Measurements from ENCODE around the gene SNX20. TPM values are rescaled to one million over a fixed set of nuclear protein-coding genes. Genes with fewer than 3 reads are reported as not detected.

The SNX20 gene
- total RNA-seq, 1 donor from 2014 or later = not detected

DNA sequence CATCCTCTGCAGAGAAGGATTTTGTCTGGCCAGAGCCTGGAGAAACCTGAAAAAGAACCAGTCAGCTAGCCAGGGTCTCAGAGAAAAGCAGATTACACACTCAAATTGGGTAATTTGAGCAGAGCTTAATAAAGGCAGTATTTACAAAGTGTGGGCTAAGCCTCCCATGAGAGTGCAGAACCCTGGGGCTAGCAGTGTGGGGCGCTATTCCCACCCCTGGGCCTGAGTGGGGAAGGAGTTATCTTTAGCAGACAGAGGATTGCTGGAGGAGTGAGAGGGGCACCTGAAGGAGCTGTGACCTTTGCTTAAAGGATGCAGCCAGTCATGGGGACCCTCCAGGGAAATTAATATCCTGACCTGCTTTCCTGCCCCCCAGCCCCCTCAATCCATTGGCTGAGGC, 46.2 kb downstream of the SNX20 start:
- no peaks in the 10 kb centered on the region for H4K20me1 ChIP-seq (ENCODE audit: insufficient read depth, low read length)
- no peak overlapping the region for H3K4me3 ChIP-seq (ENCODE audit: insufficient read depth, low read depth, low read length)
- no peak for TF ChIP-seq CTCF (IDR thresholded peaks at IDR 0.05; ENCODE audit: insufficient read depth, low read depth, low read length)
- TF ChIP-seq EZH2 (IDR thresholded peaks at IDR 0.05; ENCODE audit: insufficient read depth, low read length) = no peak
- H3K9me3 Mint-ChIP-seq (ENCODE audit: unreplicated experiment) = peaks cover 2% of the 10 kb centered on the region
- H3K9me3 ChIP-seq (ENCODE audit: insufficient read depth, low read depth, low read length) = no peaks in the 10 kb centered on the region
- no peak overlapping the region for H2AFZ ChIP-seq (ENCODE audit: low read depth, low read length)
- no peak overlapping the region for H3K4me3 Mint-ChIP-seq (ENCODE audit: unreplicated experiment)
- FAIRE-seq (no peak), DNase-seq (ENCODE audit: low read depth) (no peak)
- H3K4me2 ChIP-seq (ENCODE audit: low read length) = no peak overlapping the region
- no peaks in the 10 kb centered on the region for H3K4me1 ChIP-seq (ENCODE audit: insufficient read depth, low read length)
- peaks cover 48% of the 10 kb centered on the region for H3K27me3 Mint-ChIP-seq (ENCODE audit: low read depth, unreplicated experiment)
- no peaks in the 10 kb centered on the region for H3K4me1 Mint-ChIP-seq (ENCODE audit: low read depth, unreplicated experiment)
- no peak overlapping the region for H3K9ac ChIP-seq (ENCODE audit: low read length)
- H3K27me3 ChIP-seq (ENCODE audit: insufficient read depth, low read length) = no peaks in the 10 kb centered on the region
- no peaks in the 10 kb centered on the region for H3K36me3 ChIP-seq (ENCODE audit: insufficient read depth, low read length)
- H3K79me2 ChIP-seq (ENCODE audit: insufficient read depth, low read length) = no peaks in the 10 kb centered on the region
- H3K27ac Mint-ChIP-seq (ENCODE audit: unreplicated experiment) = no peak overlapping the region
- no peak overlapping the region for H3K27ac ChIP-seq (ENCODE audit: low read depth, low read length)
- peaks cover 4% of the 10 kb centered on the region for H3K36me3 Mint-ChIP-seq (ENCODE audit: low read depth, unreplicated experiment)

- H3K36me3 Mint-ChIP-seq (ENCODE audit: low read depth, unreplicated experiment) = peaks cover 7% of the 10 kb centered on the region
- no peak for TF ChIP-seq CTCF (IDR thresholded peaks at IDR 0.05; ENCODE audit: insufficient read depth, low read depth, low read length)
- TF ChIP-seq EZH2 (IDR thresholded peaks at IDR 0.05; ENCODE audit: insufficient read depth, low read length) = no peak
- H3K27ac ChIP-seq (ENCODE audit: low read depth, low read length) = no peak overlapping the region
- no peaks in the 10 kb centered on the region for H3K4me1 ChIP-seq (ENCODE audit: insufficient read depth, low read length)
- H3K79me2 ChIP-seq (ENCODE audit: insufficient read depth, low read length) = no peaks in the 10 kb centered on the region
- H3K27me3 Mint-ChIP-seq (ENCODE audit: low read depth, unreplicated experiment) = peaks cover 51% of the 10 kb centered on the region
- H3K9me3 ChIP-seq (ENCODE audit: insufficient read depth, low read depth, low read length) = no peaks in the 10 kb centered on the region
- FAIRE-seq (no peak), DNase-seq (ENCODE audit: low read depth) (no peak)
- H3K36me3 ChIP-seq (ENCODE audit: insufficient read depth, low read length) = no peaks in the 10 kb centered on the region
- no peak overlapping the region for H2AFZ ChIP-seq (ENCODE audit: low read depth, low read length)
- no peak overlapping the region for H3K4me2 ChIP-seq (ENCODE audit: low read length)
- no peak overlapping the region for H3K4me3 Mint-ChIP-seq (ENCODE audit: unreplicated experiment)
- no peaks in the 10 kb centered on the region for H4K20me1 ChIP-seq (ENCODE audit: insufficient read depth, low read length)
- H3K27ac Mint-ChIP-seq (ENCODE audit: unreplicated experiment) = no peak overlapping the region
- H3K4me1 Mint-ChIP-seq (ENCODE audit: low read depth, unreplicated experiment) = no peaks in the 10 kb centered on the region
- H3K9me3 Mint-ChIP-seq (ENCODE audit: unreplicated experiment) = peaks cover 3% of the 10 kb centered on the region
- no peak overlapping the region for H3K4me3 ChIP-seq (ENCODE audit: insufficient read depth, low read depth, low read length)
- H3K27me3 ChIP-seq (ENCODE audit: insufficient read depth, low read length) = no peaks in the 10 kb centered on the region
- no peak overlapping the region for H3K9ac ChIP-seq (ENCODE audit: low read length)
Observed at GRCh38 chr16:50634090-50634489, 47.0 kb downstream of the SNX20 start.

DNA sequence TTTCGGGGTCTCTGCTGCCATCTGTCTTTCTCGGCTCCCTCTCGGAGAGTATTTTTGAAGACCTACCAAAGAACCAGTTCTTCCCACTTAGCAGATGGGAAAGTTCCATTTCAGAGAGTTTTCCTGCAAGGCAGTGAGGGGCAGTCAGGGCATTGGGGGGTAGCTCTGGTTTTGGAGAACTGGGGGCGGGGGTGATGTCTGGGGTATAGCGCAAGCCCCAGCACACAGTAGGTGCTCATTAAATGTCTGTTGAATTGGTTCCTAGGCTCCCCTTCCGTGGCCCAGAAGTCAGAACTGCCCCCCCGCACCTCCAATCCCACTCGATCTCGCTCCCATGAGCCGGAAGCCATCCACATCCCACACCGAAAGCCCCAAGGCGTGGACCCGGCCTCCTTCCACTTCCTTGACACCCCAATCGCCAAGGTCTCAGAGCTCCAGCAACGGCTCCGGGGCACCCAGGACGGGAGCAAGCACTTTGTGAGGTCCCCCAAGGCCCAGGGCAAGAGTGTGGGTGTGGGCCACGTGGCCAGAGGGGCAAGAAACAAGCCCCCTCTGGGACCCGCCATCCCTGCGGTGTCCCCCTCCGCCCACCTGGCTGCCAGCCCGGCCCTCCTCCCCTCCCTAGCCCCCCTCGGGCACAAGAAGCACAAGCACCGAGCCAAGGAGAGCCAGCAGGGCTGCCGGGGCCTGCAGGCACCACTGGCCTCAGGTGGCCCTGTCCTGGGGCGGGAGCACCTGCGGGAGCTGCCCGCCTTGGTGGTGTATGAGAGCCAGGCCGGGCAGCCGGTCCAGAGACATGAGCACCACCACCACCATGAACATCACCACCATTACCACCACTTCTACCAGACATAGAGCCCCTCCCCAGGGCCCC, 47.9 kb downstream of the SNX20 start:
- FAIRE-seq (no peak), DNase-seq (ENCODE audit: low read depth) (no peak)
- no peak for TF ChIP-seq EZH2 (IDR thresholded peaks at IDR 0.05; ENCODE audit: insufficient read depth, low read length)
- no peak for TF ChIP-seq CTCF (IDR thresholded peaks at IDR 0.05; ENCODE audit: insufficient read depth, low read depth, low read length)
- H2AFZ ChIP-seq (ENCODE audit: low read depth, low read length) = no peak overlapping the region
- Mint-ChIP-seq H3K4me1 (ENCODE audit: low read depth, unreplicated experiment) (no peaks in the 10 kb centered on the region), H3K27ac (ENCODE audit: unreplicated experiment) (peak overlapping the region; percentile 10), H3K27me3 (ENCODE audit: low read depth, unreplicated experiment) (peaks cover 48% of the 10 kb centered on the region), H3K36me3 (ENCODE audit: low read depth, unreplicated experiment) (peaks cover 10% of the 10 kb centered on the region), H3K4me3 (ENCODE audit: unreplicated experiment) (no peak overlapping the region), H3K9me3 (ENCODE audit: unreplicated experiment) (peaks cover 3% of the 10 kb centered on the region)
- no peak overlapping the region for H3K4me2 ChIP-seq (ENCODE audit: low read length)
- no peaks in the 10 kb centered on the region for H3K79me2 ChIP-seq (ENCODE audit: insufficient read depth, low read length)
- H3K36me3 ChIP-seq (ENCODE audit: insufficient read depth, low read length) = no peaks in the 10 kb centered on the region
- H3K9me3 ChIP-seq (ENCODE audit: insufficient read depth, low read depth, low read length) = no peaks in the 10 kb centered on the region
- no peak overlapping the region for H3K9ac ChIP-seq (ENCODE audit: low read length)
- no peak overlapping the region for H3K4me3 ChIP-seq (ENCODE audit: insufficient read depth, low read depth, low read length)
- H3K4me1 ChIP-seq (ENCODE audit: insufficient read depth, low read length) = no peaks in the 10 kb centered on the region
- no peaks in the 10 kb centered on the region for H4K20me1 ChIP-seq (ENCODE audit: insufficient read depth, low read length)
- H3K27ac ChIP-seq (ENCODE audit: low read depth, low read length) = no peak overlapping the region
- no peaks in the 10 kb centered on the region for H3K27me3 ChIP-seq (ENCODE audit: insufficient read depth, low read length)

All from astrocyte (in vitro differentiated cells and primary cell).